HFFc6 (cell line): ENCODE measurements around the gene LSAMP. TPM values are rescaled to one million over a fixed set of nuclear protein-coding genes. Genes with fewer than 3 reads are reported as not detected.
"Not testable (repeated sequence)": the region's sequence is repeated elsewhere in the genome, so short reads cannot be mapped to it uniquely, and the experiment has no call there.

Source experiments
- DNase-seq: peaks from one replicate; pipeline ENCODE4 v3.0.0-alpha.2; 2018
- H3K27ac Mint-ChIP-seq: 2 replicates; pipeline ENCODE4 v1.8.0; 2020; ENCODE audit warnings: mild to moderate bottlenecking, mixed read lengths
- H3K27me3 Mint-ChIP-seq: 2 replicates; pipeline ENCODE4 v1.8.0; 2021; ENCODE audit warnings: mild to moderate bottlenecking, moderate library complexity, mixed read lengths; ENCODE audit not compliant: insufficient read depth
- H3K36me3 Mint-ChIP-seq: 2 replicates; pipeline ENCODE4 v1.8.0; 2021; ENCODE audit warnings: low read depth, mixed read lengths
- H3K4me1 Mint-ChIP-seq: 2 replicates; pipeline ENCODE4 v1.8.0; 2020; ENCODE audit warnings: low read depth, mixed read lengths
- H3K4me3 Mint-ChIP-seq: 2 replicates; pipeline ENCODE4 v1.8.0; 2020; ENCODE audit warnings: mild to moderate bottlenecking, moderate library complexity, mixed read lengths
- H3K9me3 Mint-ChIP-seq: 2 replicates; pipeline ENCODE4 v1.8.0; 2020; ENCODE audit warnings: mild to moderate bottlenecking, mixed read lengths
- CTCF ChIP-seq: fragments of 200-600 bp; sonication (generic); IDR thresholded peaks from 2 replicates; pipeline ENCODE4 v1.5.0; 2021; ENCODE audit warnings: antibody characterized with exemption, mild to moderate bottlenecking
- total RNA-seq, 6 experiments: library from RNA; stranded (reverse); fragmentation: NEBNext Ultra II Directional; extraction: Animal tissue kit (Norgen Biotek cat#: 25700); gene quantifications; 2 replicates in 1 of 6; 3 replicates in 5 of 6; pipeline ENCODE4 v1.2.3, GENCODE V29; 2021

Gene LSAMP
- total RNA-seq, 6 experiments from 2014 or later = not detected

GRCh38 chr3:116216761-116217160, 228.5 kb downstream of the LSAMP start:
- TF ChIP-seq CTCF = no peak
- H3K4me1 Mint-ChIP-seq = no peaks in the 10 kb centered on the region
- H3K4me3 Mint-ChIP-seq = no peak overlapping the region
- DNase-seq = no peak
- no peak overlapping the region for H3K27ac Mint-ChIP-seq
- no peaks in the 10 kb centered on the region for H3K36me3 Mint-ChIP-seq
- H3K9me3 Mint-ChIP-seq = peaks cover 28% of the 10 kb centered on the region
- no peaks in the 10 kb centered on the region for H3K27me3 Mint-ChIP-seq

- Mint-ChIP-seq H3K4me1 (no peaks in the 10 kb centered on the region), H3K27ac (no peak overlapping the region), H3K36me3 (no peaks in the 10 kb centered on the region), H3K9me3 (peaks cover 30% of the 10 kb centered on the region), H3K27me3 (no peaks in the 10 kb centered on the region), H3K4me3 (no peak overlapping the region)
- no peak for DNase-seq
- TF ChIP-seq CTCF = no peak
Measured at GRCh38 chr3:116211901-116212300, 233.4 kb downstream of the LSAMP start.

- H3K27me3 Mint-ChIP-seq, H3K27ac Mint-ChIP-seq, DNase-seq, H3K4me1 Mint-ChIP-seq, H3K4me3 Mint-ChIP-seq, H3K36me3 Mint-ChIP-seq: not testable (repeated sequence)
- peaks cover 17% of the 10 kb centered on the region for H3K9me3 Mint-ChIP-seq
Measured at GRCh38 chr3:116208830-116209229, 236.5 kb downstream of the LSAMP start.

GRCh38 chr3:116200956-116201690, 244.2 kb downstream of the LSAMP start:
- Mint-ChIP-seq H3K36me3 (no peaks in the 10 kb centered on the region), H3K4me3 (no peak overlapping the region), H3K4me1 (no peaks in the 10 kb centered on the region), H3K27ac (no peak overlapping the region), H3K27me3 (peaks cover 2% of the 10 kb centered on the region; the same call in 1 of the 2 replicates), H3K9me3 (peaks cover 24% of the 10 kb centered on the region)
- DNase-seq = no peak
- no peak for TF ChIP-seq CTCF

- H3K36me3 Mint-ChIP-seq = no peaks in the 10 kb centered on the region; the same call in 1 of the 2 replicates
- no peak overlapping the region for H3K27ac Mint-ChIP-seq
- no peak for TF ChIP-seq CTCF
- H3K9me3 Mint-ChIP-seq = peaks cover 27% of the 10 kb centered on the region
- peaks cover 2% of the 10 kb centered on the region; the same call in 1 of the 2 replicates for H3K27me3 Mint-ChIP-seq
- no peaks in the 10 kb centered on the region for H3K4me1 Mint-ChIP-seq
- no peak overlapping the region for H3K4me3 Mint-ChIP-seq
- DNase-seq = no peak
Measured at GRCh38 chr3:116199063-116199462, 246.2 kb downstream of the LSAMP start.

GRCh38 chr3:116198087-116198486, 247.2 kb downstream of the LSAMP start:
- Mint-ChIP-seq H3K27ac (no peak overlapping the region), H3K4me1 (no peaks in the 10 kb centered on the region)
- DNase-seq = no peak

More at GRCh38 chr3:116198087-116198486, 247.2 kb downstream of the LSAMP start:
- peaks cover 31% of the 10 kb centered on the region for H3K9me3 Mint-ChIP-seq
- H3K27me3 Mint-ChIP-seq = peaks cover 2% of the 10 kb centered on the region; the same call in 1 of the 2 replicates
- no peak overlapping the region for H3K4me3 Mint-ChIP-seq
- no peaks in the 10 kb centered on the region; the same call in 1 of the 2 replicates for H3K36me3 Mint-ChIP-seq
- no peak for TF ChIP-seq CTCF
